BJ (cell line): ENCODE data around the gene DHX36. TPM values are rescaled to one million over a fixed set of nuclear protein-coding genes. Genes with fewer than 3 reads are reported as not detected.

Source experiments
- CTCF ChIA-PET: fragments of 350-600 bp; formaldehyde crosslinking; extraction: SDS; loops from one replicate; lab custom pipeline; 2021; ENCODE audit warnings: antibody characterized with exemption, inconsistent platforms; lab: Yijun Ruan, JAX
- POLR2A ChIA-PET: fragments of 300-600 bp; sonication (Branson Sonifier 250); formaldehyde crosslinking; extraction: SDS; loops from one replicate; lab custom pipeline; 2021; ENCODE audit warnings: antibody characterized with exemption; lab: Charles Lee
- DNase-seq: peaks from one replicate; pipeline ENCODE4 v3.0.0-alpha.2; 2011; ENCODE audit warnings: low read depth
- H3K27me3 ChIP-seq: 2 replicates; pipeline ENCODE4 v1.6.0; 2011; ENCODE audit warnings: low read length; ENCODE audit not compliant: control insufficient read depth, insufficient read depth
- H3K36me3 ChIP-seq: 2 replicates; pipeline ENCODE4 v1.5.1; 2011; ENCODE audit warnings: low read length; ENCODE audit not compliant: control insufficient read depth, insufficient read depth
- H3K4me3 ChIP-seq: 2 replicates; pipeline ENCODE4 v1.5.1; 2011; ENCODE audit warnings: low read depth, mild to moderate bottlenecking, control low read depth, low read length
- polyA plus RNA-seq: library from polyadenylated mRNA; depleted of rRNA; stranded (reverse); fragments of >200 nt; gene quantifications from 2 replicates; pipeline ENCODE4 v1.2.3, GENCODE V29; 2011
- TF ChIP-seq, protein P1 (sequence below): IDR thresholded peaks from 2 replicates; pipeline ENCODE4 v1.5.1; 2011; ENCODE audit warnings: low read depth, mild to moderate bottlenecking, control low read depth, inconsistent platforms, low read length, moderate library complexity; ENCODE audit not compliant: insufficient read depth

The DHX36 gene
- polyA plus RNA-seq, 1 experiment: 12.4 TPM

DNA sequence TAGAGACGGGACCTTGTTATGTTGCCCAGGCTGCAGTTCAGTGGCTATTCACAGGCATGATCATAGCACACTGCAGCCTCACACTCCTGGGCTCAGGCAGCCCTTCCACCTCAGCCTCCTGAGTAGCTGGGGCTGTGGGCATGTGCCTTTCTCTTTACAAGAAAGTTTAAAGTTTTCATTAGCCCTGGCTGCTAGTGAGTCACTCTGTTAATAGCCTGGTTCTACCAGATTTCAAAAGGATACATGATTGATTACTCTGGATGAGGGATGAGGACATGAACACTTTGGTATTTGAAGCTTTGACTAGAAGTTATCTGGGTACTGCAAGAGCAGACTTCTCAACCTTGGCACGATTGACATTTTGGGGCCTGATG, 95.1 kb downstream of the DHX36 start:
- no peaks in the 10 kb centered on the region for H3K36me3 ChIP-seq
- TF ChIP-seq, protein P1, sequence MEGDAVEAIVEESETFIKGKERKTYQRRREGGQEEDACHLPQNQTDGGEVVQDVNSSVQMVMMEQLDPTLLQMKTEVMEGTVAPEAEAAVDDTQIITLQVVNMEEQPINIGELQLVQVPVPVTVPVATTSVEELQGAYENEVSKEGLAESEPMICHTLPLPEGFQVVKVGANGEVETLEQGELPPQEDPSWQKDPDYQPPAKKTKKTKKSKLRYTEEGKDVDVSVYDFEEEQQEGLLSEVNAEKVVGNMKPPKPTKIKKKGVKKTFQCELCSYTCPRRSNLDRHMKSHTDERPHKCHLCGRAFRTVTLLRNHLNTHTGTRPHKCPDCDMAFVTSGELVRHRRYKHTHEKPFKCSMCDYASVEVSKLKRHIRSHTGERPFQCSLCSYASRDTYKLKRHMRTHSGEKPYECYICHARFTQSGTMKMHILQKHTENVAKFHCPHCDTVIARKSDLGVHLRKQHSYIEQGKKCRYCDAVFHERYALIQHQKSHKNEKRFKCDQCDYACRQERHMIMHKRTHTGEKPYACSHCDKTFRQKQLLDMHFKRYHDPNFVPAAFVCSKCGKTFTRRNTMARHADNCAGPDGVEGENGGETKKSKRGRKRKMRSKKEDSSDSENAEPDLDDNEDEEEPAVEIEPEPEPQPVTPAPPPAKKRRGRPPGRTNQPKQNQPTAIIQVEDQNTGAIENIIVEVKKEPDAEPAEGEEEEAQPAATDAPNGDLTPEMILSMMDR: no peak
- ChIA-PET POLR2A (no interaction called here), CTCF (interaction anchor here (1.2 to 1.8 kb wide), 2 partner anchors 13 to 24 kb away, joined by 3 to 11 read pairs; no protein-coding TSS in a partner anchor)
- no peak for DNase-seq
- no peaks in the 10 kb centered on the region for H3K27me3 ChIP-seq
- no peak overlapping the region for H3K4me3 ChIP-seq

- Histone ChIP-seq H3K27me3 (no peaks in the 10 kb centered on the region), H3K36me3 (no peaks in the 10 kb centered on the region), H3K4me3 (no peak overlapping the region)
- POLR2A ChIA-PET: no interaction called here
- DNase-seq: no peak
- CTCF ChIA-PET: interaction anchor here (0.5 to 1.8 kb wide), 3 partner anchors 13 to 33 kb away, joined by 3 to 11 read pairs (median 4); no protein-coding TSS in a partner anchor
- TF ChIP-seq, protein P1: no peak
Observed at GRCh38 chr3:154228561-154229216, 95.6 kb downstream of the DHX36 start.

DNA sequence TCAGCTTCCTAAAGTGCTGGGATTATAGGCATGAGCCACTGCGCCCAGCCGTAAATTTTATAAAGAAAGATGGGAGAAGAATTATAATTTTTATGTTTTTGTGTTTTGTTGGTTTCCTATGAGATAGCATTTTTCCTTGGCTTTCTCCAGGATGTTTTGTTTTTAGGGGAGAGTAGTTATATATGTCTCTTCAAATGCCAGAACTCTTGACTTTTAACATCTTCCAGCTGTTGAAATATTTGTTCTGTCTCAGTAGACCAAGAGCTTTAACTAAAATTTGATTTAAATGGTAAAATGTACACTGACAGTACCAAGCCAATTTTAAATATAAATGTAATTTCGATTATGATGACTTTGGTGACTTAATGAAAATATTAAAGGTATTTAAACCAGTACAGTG, 96.8 kb downstream of the DHX36 start:
- no peak for DNase-seq
- no peaks in the 10 kb centered on the region for H3K27me3 ChIP-seq
- CTCF ChIA-PET: no interaction called here
- POLR2A ChIA-PET: no interaction called here
- H3K36me3 ChIP-seq: no peaks in the 10 kb centered on the region
- TF ChIP-seq, protein P1: no peak
- H3K4me3 ChIP-seq: no peak overlapping the region

- Histone ChIP-seq H3K27me3 (no peaks in the 10 kb centered on the region), H3K4me3 (no peak overlapping the region), H3K36me3 (no peaks in the 10 kb centered on the region)
- ChIA-PET POLR2A (no interaction called here), CTCF (no interaction called here)
- no peak for DNase-seq
- TF ChIP-seq, protein P1: no peak
Observed at GRCh38 chr3:154225536-154225935, 98.8 kb downstream of the DHX36 start.

DNA sequence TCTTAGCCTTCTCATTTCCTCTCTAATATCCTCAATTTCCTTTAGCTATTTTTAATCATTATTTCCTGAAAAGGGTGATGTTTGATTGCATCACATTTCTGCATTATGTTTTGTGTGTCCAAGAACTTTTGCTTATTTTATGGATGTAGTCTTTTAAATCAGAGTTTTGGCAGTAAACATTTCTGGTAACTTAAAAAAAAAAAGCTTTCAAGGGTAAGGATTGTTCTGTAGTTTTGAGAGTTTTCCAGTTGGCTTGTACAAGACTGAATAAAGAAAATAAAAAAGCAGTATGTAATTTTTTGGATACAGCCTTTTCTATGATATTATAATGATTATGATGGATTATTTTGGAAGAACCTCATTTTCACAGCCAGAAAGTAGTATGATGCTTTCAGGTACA, 99.4 kb downstream of the DHX36 start:
- Histone ChIP-seq H3K4me3 (no peak overlapping the region), H3K27me3 (no peaks in the 10 kb centered on the region), H3K36me3 (no peaks in the 10 kb centered on the region)
- ChIA-PET CTCF (no interaction called here), POLR2A (no interaction called here)
- DNase-seq: no peak
- TF ChIP-seq, protein P1: no peak
